A549 (cell line): ENCODE measurements around the gene SLCO6A1.
"Not testable (repeated sequence)": the region's sequence is repeated elsewhere in the genome, so short reads cannot be mapped to it uniquely, and the experiment has no call there.

Experiments used
- BHLHE40 ChIP-seq: IDR thresholded peaks from 2 replicates; pipeline ENCODE4 v1.6.1; 2012; ENCODE audit warnings: low read depth, low read length, inconsistent platforms
- CEBPB ChIP-seq, 2 experiments: fragments of >200 bp in 1 of 2; sonication (Bioruptor Twin) in 1 of 2; formaldehyde crosslinking in 1 of 2; IDR thresholded peaks; 2 replicates each; pipeline ENCODE4 v1.6.1; 2012 to 2016
- EHF ChIP-seq: fragments of 250-450 bp; sonication (Bioruptor Pico); IDR thresholded peaks from 2 replicates; pipeline ENCODE4 v1.5.0; 2020; ENCODE audit warnings: mild to moderate bottlenecking
- EP300 ChIP-seq, 2 experiments: fragments of >200 bp; sonication (Bioruptor Twin); formaldehyde crosslinking; IDR thresholded peaks; 2 replicates in 1 of 2; 3 replicates in 1 of 2; pipeline ENCODE4 v1.6.1; 2016 to 2017
- FOSL2 ChIP-seq, 2 experiments: fragments of 450-650 bp in 1 of 2; fragments of >200 bp in 1 of 2; sonication (Bioruptor Twin) in 1 of 2; formaldehyde crosslinking; IDR thresholded peaks; 2 replicates each; pipeline versions ENCODE4 v1.5.0 to v1.6.1; 2016 to 2020; ENCODE audit warnings: mild to moderate bottlenecking in 1 of 2, moderate library complexity in 1 of 2
- HOXA7 ChIP-seq: fragments of 250-450 bp; sonication (Bioruptor Pico); IDR thresholded peaks from 2 replicates; pipeline ENCODE4 v1.5.0; 2020; ENCODE audit warnings: mild to moderate bottlenecking, moderate library complexity
- KDM1A ChIP-seq: fragments of 200-600 bp; sonication (generic); IDR thresholded peaks from 2 replicates; pipeline ENCODE4 v1.6.1; 2016; ENCODE audit warnings: low read depth, mild to moderate bottlenecking
- MYC ChIP-seq: IDR thresholded peaks from 2 replicates; pipeline ENCODE4 v1.6.1; 2012; ENCODE audit warnings: mild to moderate bottlenecking, inconsistent platforms, low read length, improper control_type of control experiment, borderline replicate concordance
- POLR2A ChIP-seq: IDR thresholded peaks from 2 replicates; pipeline ENCODE4 v1.6.1; 2012; ENCODE audit warnings: mild to moderate bottlenecking, low read length
- RCOR1 ChIP-seq: fragments of 150-350 bp; IDR thresholded peaks from 2 replicates; pipeline ENCODE4 v1.6.1; 2014; ENCODE audit warnings: antibody characterized with exemption, low read length, low read depth
- REST ChIP-seq: fragments of 200-600 bp; sonication (generic); IDR thresholded peaks from 2 replicates; pipeline ENCODE4 v1.6.1; 2016; ENCODE audit warnings: antibody characterized with exemption, mild to moderate bottlenecking, moderate library complexity
- USF2 ChIP-seq: fragments of 450-650 bp; IDR thresholded peaks from 2 replicates; pipeline ENCODE4 v1.6.1; 2014; ENCODE audit warnings: antibody characterized with exemption
- ZFP36 ChIP-seq: fragments of 450-650 bp; IDR thresholded peaks from 2 replicates; pipeline ENCODE4 v1.6.1; 2014; ENCODE audit warnings: borderline replicate concordance; ENCODE audit not compliant: partially characterized antibody
- TF ChIP-seq, protein P1 (sequence below): fragments of >200 bp; sonication (Bioruptor Twin); formaldehyde crosslinking; IDR thresholded peaks from 3 replicates; pipeline ENCODE4 v1.5.1; 2016

DNA sequence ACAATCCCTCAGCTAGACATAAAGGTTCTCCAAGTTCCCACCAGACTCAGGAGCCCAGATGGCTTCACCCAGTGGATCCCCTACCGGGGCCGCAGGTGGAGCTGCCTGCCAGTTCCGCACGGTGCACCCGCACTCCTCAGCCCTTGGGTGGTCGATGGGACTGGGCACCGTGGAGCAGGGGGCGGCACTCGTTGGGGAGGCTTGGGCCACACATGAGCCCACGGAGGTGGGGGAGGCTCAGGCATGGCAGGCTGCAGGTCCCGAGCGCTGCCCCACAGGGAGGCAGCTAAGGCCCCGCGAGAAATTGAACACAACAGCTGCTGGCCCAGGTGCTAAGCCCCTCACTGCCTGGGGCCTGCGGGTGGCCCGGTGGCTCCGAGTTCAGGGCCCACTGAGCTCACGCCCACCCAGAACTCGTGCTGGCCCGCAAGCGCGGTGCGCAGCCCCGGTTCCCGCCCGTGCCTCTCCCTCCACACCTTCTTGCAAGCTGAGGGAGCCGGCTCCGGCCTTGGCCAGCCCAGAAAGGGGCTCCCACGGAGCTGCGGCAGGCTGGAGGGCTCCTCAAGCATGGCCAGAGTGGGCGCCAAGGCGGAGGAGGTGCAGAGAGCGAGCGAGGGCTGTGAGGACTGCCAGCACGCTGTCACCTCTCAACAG is 7.4 kb downstream of the SLCO6A1 start:
- TF ChIP-seq KDM1A; REST; CEBPB (IDR thresholded peaks at IDR 0.05); EHF (CRISPR knock-in tag); POLR2A; EP300 (IDR thresholded peaks at IDR 0.05); RCOR1; ZFP36; HOXA7; BHLHE40; FOSL2 (IDR thresholded peaks at IDR 0.05); FOSL2 (CRISPR knock-in tag; IDR thresholded peaks at IDR 0.05); MYC; USF2: not testable (repeated sequence)
- TF ChIP-seq, protein P1, sequence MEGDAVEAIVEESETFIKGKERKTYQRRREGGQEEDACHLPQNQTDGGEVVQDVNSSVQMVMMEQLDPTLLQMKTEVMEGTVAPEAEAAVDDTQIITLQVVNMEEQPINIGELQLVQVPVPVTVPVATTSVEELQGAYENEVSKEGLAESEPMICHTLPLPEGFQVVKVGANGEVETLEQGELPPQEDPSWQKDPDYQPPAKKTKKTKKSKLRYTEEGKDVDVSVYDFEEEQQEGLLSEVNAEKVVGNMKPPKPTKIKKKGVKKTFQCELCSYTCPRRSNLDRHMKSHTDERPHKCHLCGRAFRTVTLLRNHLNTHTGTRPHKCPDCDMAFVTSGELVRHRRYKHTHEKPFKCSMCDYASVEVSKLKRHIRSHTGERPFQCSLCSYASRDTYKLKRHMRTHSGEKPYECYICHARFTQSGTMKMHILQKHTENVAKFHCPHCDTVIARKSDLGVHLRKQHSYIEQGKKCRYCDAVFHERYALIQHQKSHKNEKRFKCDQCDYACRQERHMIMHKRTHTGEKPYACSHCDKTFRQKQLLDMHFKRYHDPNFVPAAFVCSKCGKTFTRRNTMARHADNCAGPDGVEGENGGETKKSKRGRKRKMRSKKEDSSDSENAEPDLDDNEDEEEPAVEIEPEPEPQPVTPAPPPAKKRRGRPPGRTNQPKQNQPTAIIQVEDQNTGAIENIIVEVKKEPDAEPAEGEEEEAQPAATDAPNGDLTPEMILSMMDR = not testable (repeated sequence)
